HG02870 (cell line): ENCODE data around the gene WNT5B.
A peak's percentile ranks its signal among the peaks of the same experiment; 100 is the strongest.

Experiments used
- ATAC-seq: cut with Tn5 transposase; IDR thresholded peaks from one replicate; pipeline ENCODE4 v1.9.1; 2021; ENCODE audit warnings: mild to moderate bottlenecking, moderate library complexity; ENCODE audit not compliant: unreplicated experiment

WNT5B gene

DNA sequence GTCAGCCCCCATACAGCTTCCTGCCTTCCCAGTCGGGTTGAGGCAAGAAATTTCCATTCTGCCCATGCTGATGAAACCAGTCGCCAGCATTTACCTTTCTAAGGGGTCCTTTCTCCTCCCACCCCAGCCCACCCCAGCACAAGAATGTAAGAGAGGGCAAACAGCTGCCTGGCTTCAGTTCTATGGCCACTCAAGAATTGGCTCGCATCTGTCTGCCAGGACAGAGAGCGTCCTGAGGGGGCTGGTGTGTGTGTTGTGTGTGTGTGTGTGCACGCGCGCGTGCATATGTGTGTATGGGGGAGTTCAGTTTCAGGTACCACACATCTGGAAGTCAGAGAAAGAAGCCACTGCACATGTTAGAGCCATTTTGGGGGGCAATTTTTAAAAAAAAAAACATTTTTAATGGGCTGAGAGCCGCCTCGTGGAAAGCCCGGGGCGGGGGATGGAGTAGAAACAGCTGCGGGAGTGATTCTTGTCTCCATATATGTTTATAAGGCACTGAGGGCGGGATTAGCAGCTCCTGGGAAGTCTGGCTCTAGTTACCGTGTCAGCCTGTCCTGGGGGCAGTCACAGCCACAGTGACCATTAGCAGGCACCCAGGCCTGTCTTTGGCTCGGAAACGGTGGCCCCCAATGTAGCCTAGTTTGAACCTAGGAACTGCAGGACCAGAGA, at the start of gene WNT5B:
Gene WNT5B, plus strand, starts transcription at position 566 of the 672 bp plus-strand sequence. CDS start 2,124 bp downstream, outside the sequence.
- ATAC-seq, result no peak

DNA sequence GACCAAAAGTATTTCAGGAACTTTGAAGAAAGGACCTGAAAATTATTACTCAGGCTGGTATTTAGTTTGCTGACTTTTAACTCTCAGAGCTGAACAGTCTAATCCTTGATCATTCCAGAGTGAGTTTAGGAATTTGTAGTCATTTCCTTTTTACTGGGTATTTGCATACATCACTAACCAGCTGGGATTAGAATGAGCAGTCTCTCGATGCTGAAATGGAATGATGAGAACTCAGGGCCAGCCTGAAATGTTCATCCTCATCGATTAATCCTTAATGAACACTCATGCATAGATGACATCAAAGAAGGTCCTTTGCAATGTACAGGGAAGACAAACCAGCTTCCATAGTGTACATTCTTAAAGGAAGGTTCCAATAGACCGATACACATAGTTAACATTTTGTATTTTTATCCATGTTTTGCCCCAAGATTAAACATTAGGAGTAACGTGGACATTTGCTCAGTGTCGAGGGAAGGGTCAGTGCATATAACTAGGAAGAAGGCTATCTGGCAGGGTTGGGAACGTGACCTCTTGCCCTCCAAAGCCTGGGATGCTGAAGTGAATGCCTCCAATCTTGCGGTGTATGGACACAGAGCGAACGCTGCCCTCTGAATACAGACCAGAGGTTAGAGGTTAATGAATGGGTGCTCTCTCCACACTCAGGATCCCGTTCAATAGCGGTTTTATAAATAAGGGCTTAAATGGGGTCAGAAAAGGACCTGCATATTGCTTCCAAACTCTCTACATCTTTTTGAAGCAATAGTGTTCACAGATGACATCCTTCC, 49.2 kb upstream of the WNT5B start:
- ATAC-seq, result no peak

- no peak for ATAC-seq
Observed at GRCh38 chr12:1580526-1580925, 48.5 kb upstream of the WNT5B start.

- ATAC-seq, result no peak
Observed at GRCh38 chr12:1581973-1582708, 46.9 kb upstream of the WNT5B start.

DNA sequence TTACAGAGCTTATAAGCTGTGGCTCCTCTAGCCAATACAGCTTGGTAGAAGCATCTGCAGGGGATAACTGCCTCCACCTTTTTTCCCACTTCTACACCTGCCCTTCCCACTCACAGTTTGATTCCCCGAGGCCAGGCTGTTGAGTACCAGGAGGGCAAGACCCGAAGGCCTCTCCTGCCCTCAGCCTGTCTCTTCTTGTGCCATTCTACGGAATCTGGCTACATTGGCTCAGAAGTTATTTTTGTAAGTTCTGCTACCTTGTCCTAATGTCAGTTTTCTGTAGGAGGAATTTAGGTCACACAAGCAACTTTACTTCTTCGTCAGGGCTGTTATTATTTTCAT, 46.4 kb upstream of the WNT5B start:
- no peak for ATAC-seq

- no peak for ATAC-seq
Observed at GRCh38 chr12:1583421-1584078, 45.5 kb upstream of the WNT5B start.

DNA sequence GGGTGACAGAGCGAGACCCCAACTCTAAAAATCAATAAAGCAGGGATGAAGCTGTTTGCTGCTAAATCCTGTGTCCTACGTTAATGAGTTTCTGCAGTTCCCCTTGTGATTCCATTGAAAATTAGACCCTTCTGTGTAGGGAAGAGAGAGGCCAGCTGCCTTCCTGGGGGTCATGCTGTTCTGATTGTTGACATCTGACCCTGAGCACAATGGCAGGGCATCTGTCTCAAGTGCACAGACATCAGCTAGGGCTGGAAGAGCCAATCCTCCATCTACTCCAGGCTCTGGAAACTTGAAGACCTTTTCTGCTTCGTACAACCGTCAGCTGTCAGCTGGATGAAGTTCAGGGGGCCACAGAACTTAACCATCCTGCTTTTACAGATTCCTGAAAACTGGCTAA, 44.7 kb upstream of the WNT5B start:
- ATAC-seq, result no peak

GRCh38 chr12:1587927-1588574, 41.0 kb upstream of the WNT5B start:
- no peak for ATAC-seq

GRCh38 chr12:1588575-1588947, 40.5 kb upstream of the WNT5B start:
- ATAC-seq, result no peak

DNA sequence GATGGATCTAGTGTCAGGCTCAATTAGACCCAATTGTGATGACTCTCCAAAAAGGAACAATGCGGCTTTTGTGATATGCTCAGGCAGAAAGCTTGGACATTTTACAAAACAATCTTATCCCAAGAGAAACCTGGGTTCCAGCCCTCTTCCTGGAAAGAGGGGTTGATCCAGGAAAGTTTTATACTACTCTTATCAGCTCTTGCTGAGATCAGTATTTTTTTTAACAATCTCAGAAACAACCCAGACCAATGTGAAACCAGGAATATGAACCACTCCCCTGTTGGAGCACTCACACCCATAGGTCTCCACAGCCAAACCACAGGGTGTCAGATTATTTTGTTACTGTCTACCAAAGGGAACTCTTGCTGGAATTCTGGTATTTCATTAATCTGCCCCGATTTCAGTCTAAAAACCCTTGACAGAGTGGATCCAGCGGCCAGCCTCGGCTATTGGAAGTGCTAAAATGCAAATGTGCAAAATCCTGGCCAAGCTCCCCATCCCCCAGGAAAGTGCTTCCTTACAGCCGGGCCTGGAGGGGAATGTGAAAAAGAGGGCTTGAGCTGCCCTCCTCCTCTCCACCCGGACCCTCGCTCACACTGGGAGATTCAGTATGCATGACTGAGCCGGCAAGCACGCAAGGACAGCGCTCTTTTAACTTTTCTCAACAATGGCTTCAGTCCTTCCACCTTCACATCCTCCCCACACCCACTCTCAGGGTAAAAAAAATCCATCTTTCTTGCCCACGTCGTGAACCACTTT, 38.6 kb upstream of the WNT5B start:
- no peak for ATAC-seq

GRCh38 chr12:1591034-1591433, 38.0 kb upstream of the WNT5B start:
- ATAC-seq, result no peak

DNA sequence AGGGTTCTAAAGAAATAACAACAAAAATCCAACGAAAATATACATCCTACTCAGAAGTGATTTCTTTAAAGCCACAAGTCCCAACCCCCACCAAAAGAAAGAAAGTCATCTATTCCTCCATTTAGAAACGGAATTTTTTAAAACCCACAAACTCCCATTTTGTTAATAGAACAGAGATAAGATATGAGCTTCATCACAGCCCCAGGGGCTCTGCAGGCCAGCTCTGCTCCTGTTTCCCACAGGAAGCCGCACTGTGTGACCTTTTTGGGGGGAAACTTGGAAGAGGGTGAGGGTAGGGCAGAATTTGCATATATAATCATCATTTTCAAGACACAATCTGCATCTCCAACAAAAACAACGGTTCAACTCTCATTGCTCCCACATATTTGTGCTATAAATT, 37.5 kb upstream of the WNT5B start:
- ATAC-seq, result no peak

DNA sequence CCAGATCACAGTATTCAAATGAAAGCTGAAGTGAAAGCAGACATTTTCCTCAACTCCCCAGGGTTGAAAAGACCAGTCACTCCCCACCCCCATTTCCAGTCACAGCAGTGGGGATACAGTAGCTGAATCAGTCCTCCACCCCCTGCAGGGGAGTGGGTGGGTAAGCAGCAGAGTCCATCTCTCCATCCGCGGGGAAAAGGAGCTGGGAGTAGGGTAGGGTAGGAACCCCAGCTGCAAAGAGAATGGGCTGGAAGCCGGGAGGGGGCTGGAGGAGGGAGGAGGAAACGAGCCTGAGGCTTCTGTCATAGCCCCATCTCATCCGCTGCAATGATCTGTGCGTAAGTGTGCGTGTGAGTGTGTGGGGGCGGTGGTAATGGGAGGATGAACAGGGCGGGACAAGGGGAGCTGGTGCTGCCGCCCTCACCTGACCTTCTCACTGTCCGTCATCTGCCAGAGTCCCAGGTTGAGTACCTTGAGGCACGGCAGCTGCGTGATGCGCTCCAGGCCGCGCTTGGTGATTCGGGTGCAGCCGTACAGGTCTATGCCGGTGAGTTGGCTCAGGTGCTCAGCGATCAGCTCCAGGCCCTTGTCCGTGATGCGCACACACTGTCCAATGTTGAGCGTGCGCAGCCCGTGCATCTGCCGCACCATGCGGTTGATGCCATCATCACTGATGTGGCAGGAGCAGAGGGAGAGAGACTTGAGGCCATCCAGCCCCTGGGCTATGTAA, 36.4 kb upstream of the WNT5B start:
- ATAC-seq, result no peak

- ATAC-seq, result peak; percentile 19
Observed at GRCh38 chr12:1593174-1594005, 35.6 kb upstream of the WNT5B start.

GRCh38 chr12:1594006-1594260, 35.1 kb upstream of the WNT5B start:
- ATAC-seq, result peak; percentile 57

GRCh38 chr12:1594261-1595025, 34.6 kb upstream of the WNT5B start, which contains the start of gene FBXL14:
Gene FBXL14, minus strand, starts transcription at chr12:1594581. Its CDS starts 515 bp downstream, at chr12:1594066.
- peak; percentile 52 for ATAC-seq

DNA sequence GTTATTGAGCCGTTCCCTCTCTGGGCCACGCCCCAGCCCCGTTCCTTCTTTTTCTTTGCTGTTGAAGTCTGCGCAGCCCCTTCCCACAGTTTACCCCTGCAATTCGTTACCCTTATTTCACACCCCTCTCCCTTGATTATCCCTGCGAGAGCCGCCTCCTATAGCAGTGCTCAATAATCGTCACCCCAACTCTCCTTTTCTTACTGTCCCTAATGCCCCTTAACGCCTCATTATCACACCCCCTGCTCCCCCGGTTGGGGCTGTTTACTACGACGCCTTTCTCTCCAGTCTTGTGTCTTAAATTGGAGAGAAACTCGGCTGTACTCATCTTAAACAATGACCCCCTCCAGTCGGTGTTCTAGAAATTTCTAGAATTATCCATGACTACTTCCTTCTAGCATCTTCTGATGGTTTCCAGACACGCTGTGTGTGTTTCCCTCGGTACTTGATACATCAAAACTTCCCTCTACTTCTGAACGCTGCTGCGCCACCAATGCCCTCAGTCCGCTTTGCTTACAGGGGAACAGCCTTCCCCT, 33.9 kb upstream of the WNT5B start:
- ATAC-seq, result no peak
